Liver (tissue), 3 donors: ENCODE data around the gene PIGQ.

Experiments used
- CTCF ChIP-seq: fragments of 150-350 bp; IDR thresholded peaks from 2 replicates; pipeline ENCODE4 v1.5.1; 2017; ENCODE audit warnings: improper control_type of control experiment, low read depth, low read length; ENCODE audit not compliant: missing input control
- EGR1 ChIP-seq, 2 donors: IDR thresholded peaks; 2 replicates each; pipeline ENCODE4 v1.6.1; 2016 to 2018; ENCODE audit warnings: antibody characterized with exemption in 2 of 2, low read depth in 2 of 2
- GABPA ChIP-seq, 2 donors: IDR thresholded peaks in 1 of 2; conservative IDR thresholded peaks in 1 of 2; 2 replicates each; pipeline ENCODE4 v1.6.1; 2016; ENCODE audit warnings: antibody characterized with exemption in 2 of 2, mild to moderate bottlenecking in 1 of 2, moderate library complexity in 1 of 2
- HNF4G ChIP-seq: IDR thresholded peaks from 2 replicates; pipeline ENCODE4 v1.6.1; 2016; ENCODE audit warnings: antibody characterized with exemption
- JUND ChIP-seq, 2 donors: IDR thresholded peaks; 2 replicates each; pipeline ENCODE4 v1.6.1; 2016; ENCODE audit warnings: antibody characterized with exemption in 2 of 2
- MAX ChIP-seq: IDR thresholded peaks from 2 replicates; pipeline ENCODE4 v1.6.1; 2016; ENCODE audit warnings: antibody characterized with exemption
- NR2F2 ChIP-seq: IDR thresholded peaks from 2 replicates; pipeline ENCODE4 v1.6.1; 2016; ENCODE audit warnings: antibody characterized with exemption
- RXRA ChIP-seq, 2 donors: IDR thresholded peaks; 2 replicates each; pipeline ENCODE4 v1.6.1; 2017 to 2018; ENCODE audit warnings: antibody characterized with exemption in 2 of 2, mild to moderate bottlenecking in 1 of 2
- SP1 ChIP-seq: IDR thresholded peaks from 2 replicates; pipeline ENCODE4 v1.6.1; 2018; ENCODE audit warnings: antibody characterized with exemption, mild to moderate bottlenecking
- TAF1 ChIP-seq: conservative IDR thresholded peaks from 2 replicates; pipeline ENCODE4 v1.6.1; 2016; ENCODE audit warnings: antibody characterized with exemption, mild to moderate bottlenecking
- YY1 ChIP-seq: IDR thresholded peaks from 2 replicates; pipeline ENCODE4 v1.6.1; 2016; ENCODE audit warnings: antibody characterized with exemption, mild to moderate bottlenecking
- TF ChIP-seq, protein P1 (sequence below): IDR thresholded peaks from 2 replicates; pipeline ENCODE4 v1.6.1; 2016; ENCODE audit warnings: antibody characterized with exemption, mild to moderate bottlenecking
- TF ChIP-seq, protein P2 (sequence below): IDR thresholded peaks from 2 replicates; pipeline ENCODE4 v1.6.1; 2016; ENCODE audit warnings: antibody characterized with exemption
- donor health status: healthy.
- donor health status: healthy.

DNA sequence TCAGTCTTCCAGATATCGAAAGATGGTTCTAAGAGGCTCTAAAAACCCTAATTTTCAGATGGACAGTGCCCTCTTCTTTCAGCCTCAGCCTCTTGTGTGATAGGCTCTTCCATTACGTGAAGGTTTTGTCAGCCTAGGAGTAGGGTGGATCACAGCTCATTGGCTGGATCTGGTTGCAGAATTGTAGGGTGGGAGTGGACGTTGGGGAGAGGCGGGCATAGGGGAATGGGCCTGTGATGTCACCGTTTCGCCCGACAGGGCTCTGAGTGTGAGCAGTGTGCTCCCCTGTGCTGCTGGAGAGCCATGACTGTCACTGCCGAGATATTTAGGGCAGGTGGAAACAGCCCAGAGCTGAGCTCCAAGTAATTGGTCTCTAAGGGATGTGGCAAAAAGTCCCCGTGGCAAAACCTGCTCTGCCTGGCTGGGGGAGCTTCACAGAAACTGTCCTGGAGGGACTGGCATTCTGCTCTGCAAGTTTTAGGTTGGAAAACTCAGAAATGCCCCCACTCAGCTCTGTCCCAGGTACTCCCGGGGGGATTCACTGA is 54.8 kb downstream of the PIGQ start:
- TF ChIP-seq, protein P1, sequence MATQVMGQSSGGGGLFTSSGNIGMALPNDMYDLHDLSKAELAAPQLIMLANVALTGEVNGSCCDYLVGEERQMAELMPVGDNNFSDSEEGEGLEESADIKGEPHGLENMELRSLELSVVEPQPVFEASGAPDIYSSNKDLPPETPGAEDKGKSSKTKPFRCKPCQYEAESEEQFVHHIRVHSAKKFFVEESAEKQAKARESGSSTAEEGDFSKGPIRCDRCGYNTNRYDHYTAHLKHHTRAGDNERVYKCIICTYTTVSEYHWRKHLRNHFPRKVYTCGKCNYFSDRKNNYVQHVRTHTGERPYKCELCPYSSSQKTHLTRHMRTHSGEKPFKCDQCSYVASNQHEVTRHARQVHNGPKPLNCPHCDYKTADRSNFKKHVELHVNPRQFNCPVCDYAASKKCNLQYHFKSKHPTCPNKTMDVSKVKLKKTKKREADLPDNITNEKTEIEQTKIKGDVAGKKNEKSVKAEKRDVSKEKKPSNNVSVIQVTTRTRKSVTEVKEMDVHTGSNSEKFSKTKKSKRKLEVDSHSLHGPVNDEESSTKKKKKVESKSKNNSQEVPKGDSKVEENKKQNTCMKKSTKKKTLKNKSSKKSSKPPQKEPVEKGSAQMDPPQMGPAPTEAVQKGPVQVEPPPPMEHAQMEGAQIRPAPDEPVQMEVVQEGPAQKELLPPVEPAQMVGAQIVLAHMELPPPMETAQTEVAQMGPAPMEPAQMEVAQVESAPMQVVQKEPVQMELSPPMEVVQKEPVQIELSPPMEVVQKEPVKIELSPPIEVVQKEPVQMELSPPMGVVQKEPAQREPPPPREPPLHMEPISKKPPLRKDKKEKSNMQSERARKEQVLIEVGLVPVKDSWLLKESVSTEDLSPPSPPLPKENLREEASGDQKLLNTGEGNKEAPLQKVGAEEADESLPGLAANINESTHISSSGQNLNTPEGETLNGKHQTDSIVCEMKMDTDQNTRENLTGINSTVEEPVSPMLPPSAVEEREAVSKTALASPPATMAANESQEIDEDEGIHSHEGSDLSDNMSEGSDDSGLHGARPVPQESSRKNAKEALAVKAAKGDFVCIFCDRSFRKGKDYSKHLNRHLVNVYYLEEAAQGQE: no peak
- TF ChIP-seq CTCF (no peak), MAX (no peak), YY1 (no peak), GABPA (IDR thresholded peaks at IDR 0.05 in 1 of 2, conservative IDR thresholded peaks at IDR 0.05 in 1 of 2) (no peak), JUND (IDR thresholded peaks at IDR 0.05) (no peak), TAF1 (no peak), HNF4G (no peak), EGR1 (IDR thresholded peaks at IDR 0.05; ENCODE audit: low read depth in 2 of 2) (no peak), RXRA (IDR thresholded peaks at IDR 0.05) (no peak), SP1 (no peak), NR2F2 (no peak)
- TF ChIP-seq, protein P2, sequence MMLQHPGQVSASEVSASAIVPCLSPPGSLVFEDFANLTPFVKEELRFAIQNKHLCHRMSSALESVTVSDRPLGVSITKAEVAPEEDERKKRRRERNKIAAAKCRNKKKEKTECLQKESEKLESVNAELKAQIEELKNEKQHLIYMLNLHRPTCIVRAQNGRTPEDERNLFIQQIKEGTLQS: no peak
